Smooth muscle cell (in vitro differentiated cells): ENCODE measurements around the gene NPC1L1. TPM values are rescaled to one million over a fixed set of nuclear protein-coding genes. Genes with fewer than 3 reads are reported as not detected.
"Not testable (repeated sequence)": the region's sequence is repeated elsewhere in the genome, so short reads cannot be mapped to it uniquely, and the experiment has no call there.

Experiments used
- DNase-seq: peaks from one replicate; lab custom pipeline; 2025; ENCODE audit not compliant: unreplicated experiment; lab: John Stamatoyannopoulos, UW
- H2AFZ ChIP-seq: fragments of 200-600 bp; sonication (generic); 2 replicates; pipeline ENCODE4 v1.6.0; 2016; ENCODE audit warnings: antibody characterized with exemption, low read depth, mild to moderate bottlenecking
- H3F3A ChIP-seq: fragments of 200-600 bp; sonication (generic); 2 replicates; pipeline ENCODE4 v1.6.0; 2017; ENCODE audit warnings: antibody characterized with exemption, low read depth
- H3K27ac ChIP-seq: fragments of 200-600 bp; sonication (generic); 2 replicates; pipeline ENCODE4 v1.5.1; 2016; ENCODE audit warnings: low read depth, mild to moderate bottlenecking
- H3K27me3 ChIP-seq: fragments of 200-600 bp; sonication (generic); 2 replicates; pipeline ENCODE4 v1.6.1; 2016; ENCODE audit warnings: low read depth, mild to moderate bottlenecking
- H3K36me3 ChIP-seq: fragments of 200-600 bp; sonication (generic); 2 replicates; pipeline ENCODE4 v1.5.1; 2016; ENCODE audit warnings: low read depth
- H3K4me1 ChIP-seq: fragments of 200-600 bp; sonication (generic); 2 replicates; pipeline ENCODE4 v1.5.1; 2016; ENCODE audit warnings: low read depth
- H3K4me2 ChIP-seq: fragments of 200-600 bp; sonication (generic); 2 replicates; pipeline ENCODE4 v1.6.0; 2016; ENCODE audit warnings: mild to moderate bottlenecking
- H3K4me3 ChIP-seq: fragments of 200-600 bp; sonication (generic); 2 replicates; pipeline ENCODE4 v1.5.1; 2016; ENCODE audit warnings: mild to moderate bottlenecking
- H3K79me2 ChIP-seq: fragments of 200-600 bp; sonication (generic); 2 replicates; pipeline ENCODE4 v1.6.0; 2016; ENCODE audit warnings: low read depth, mild to moderate bottlenecking
- H3K9ac ChIP-seq: fragments of 200-600 bp; sonication (generic); 2 replicates; pipeline ENCODE4 v1.6.0; 2016; ENCODE audit warnings: low read depth
- H3K9me3 ChIP-seq: fragments of 200-600 bp; sonication (generic); replicated peaks from 2 replicates; pipeline ENCODE4 v1.5.1; 2016; ENCODE audit warnings: low read depth
- H4K20me1 ChIP-seq: fragments of 200-600 bp; sonication (generic); 2 replicates; pipeline ENCODE4 v1.6.0; 2016; ENCODE audit warnings: low read depth
- WGBS: methylation state at CpG from one replicate; pipeline ENCODE4 v1.1.7; 2016; ENCODE audit warnings: low lambda C conversion rate; 5-methylcytosine and 5-hydroxymethylcytosine counted together
- polyA plus RNA-seq: library from polyadenylated mRNA; unstranded; fragments of >200 nt; fragmentation: Nextera tagmentation; extraction: Ambion mirVana; gene quantifications from 2 replicates; pipeline ENCODE4 v1.2.1, GENCODE V29; 2016
- total RNA-seq: library from RNA; depleted of rRNA; stranded (reverse); fragments of >200 nt; gene quantifications from 2 replicates; pipeline ENCODE4 v1.2.3, GENCODE V29; 2014
- TF ChIP-seq, protein P1 (sequence below): fragments of 200-600 bp; sonication (generic); IDR thresholded peaks from 2 replicates; pipeline ENCODE4 v1.5.1; 2017; ENCODE audit warnings: borderline replicate concordance, mild to moderate bottlenecking, antibody characterized with exemption; ENCODE audit not compliant: insufficient read depth, poor library complexity, severe bottlenecking

Gene NPC1L1
- total and polyA plus RNA-seq, 2 experiments from 2014 or later, result 0.04 to 0.25 TPM

DNA sequence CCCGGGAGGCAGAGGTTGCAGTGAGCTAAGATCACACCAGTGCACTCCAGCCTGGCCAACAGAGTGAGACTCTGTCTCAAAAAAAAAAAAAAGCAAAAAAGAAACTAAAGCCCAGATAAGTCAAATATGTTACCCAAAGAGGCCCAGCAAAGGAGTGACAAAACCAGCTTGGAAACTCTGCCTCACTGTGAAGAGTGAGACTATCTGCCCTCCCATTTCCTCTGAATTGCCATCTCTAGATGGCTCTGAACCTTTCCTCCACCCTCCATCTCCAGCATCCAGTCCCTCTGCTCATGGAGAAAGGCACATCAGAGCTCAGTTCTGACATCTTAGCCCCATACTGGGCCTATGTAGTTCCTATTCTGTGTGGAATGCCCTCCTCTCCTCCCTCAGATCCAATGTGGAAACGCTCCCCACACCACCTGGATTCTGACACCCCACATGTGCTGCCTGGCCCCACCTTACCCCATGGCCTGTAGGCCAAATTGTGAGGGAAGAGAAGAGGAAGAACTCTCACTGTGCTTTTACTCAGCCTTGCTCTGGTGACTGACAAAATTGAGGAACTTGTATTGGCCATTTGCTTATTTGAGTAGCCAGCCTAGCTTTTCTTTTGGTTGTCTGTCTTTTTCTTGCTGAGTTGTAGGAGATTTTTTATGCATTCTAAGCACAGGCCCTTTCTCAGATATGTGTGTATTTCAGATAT lies 32.7 kb downstream of the NPC1L1 start:
- H3K9me3 ChIP-seq, result no peaks in the 10 kb centered on the region
- TF ChIP-seq, protein P1, sequence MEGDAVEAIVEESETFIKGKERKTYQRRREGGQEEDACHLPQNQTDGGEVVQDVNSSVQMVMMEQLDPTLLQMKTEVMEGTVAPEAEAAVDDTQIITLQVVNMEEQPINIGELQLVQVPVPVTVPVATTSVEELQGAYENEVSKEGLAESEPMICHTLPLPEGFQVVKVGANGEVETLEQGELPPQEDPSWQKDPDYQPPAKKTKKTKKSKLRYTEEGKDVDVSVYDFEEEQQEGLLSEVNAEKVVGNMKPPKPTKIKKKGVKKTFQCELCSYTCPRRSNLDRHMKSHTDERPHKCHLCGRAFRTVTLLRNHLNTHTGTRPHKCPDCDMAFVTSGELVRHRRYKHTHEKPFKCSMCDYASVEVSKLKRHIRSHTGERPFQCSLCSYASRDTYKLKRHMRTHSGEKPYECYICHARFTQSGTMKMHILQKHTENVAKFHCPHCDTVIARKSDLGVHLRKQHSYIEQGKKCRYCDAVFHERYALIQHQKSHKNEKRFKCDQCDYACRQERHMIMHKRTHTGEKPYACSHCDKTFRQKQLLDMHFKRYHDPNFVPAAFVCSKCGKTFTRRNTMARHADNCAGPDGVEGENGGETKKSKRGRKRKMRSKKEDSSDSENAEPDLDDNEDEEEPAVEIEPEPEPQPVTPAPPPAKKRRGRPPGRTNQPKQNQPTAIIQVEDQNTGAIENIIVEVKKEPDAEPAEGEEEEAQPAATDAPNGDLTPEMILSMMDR, result no peak
- no peaks in the 10 kb centered on the region for H3K36me3 ChIP-seq
- H3K4me2 ChIP-seq, result no peak overlapping the region
- no peak for DNase-seq
- no peak overlapping the region for H3K4me3 ChIP-seq
- no peaks in the 10 kb centered on the region for H3F3A ChIP-seq
- no peaks in the 10 kb centered on the region for H4K20me1 ChIP-seq
- no peak overlapping the region for H3K9ac ChIP-seq
- H3K27me3 ChIP-seq, result peaks cover under 1% of the 10 kb centered on the region
- no peak overlapping the region for H3K27ac ChIP-seq
- no peaks in the 10 kb centered on the region for H3K4me1 ChIP-seq
- H3K79me2 ChIP-seq, result no peaks in the 10 kb centered on the region
- no peak overlapping the region for H2AFZ ChIP-seq
- 66% methylated on average over 2 of the region's 2 CpGs for WGBS

DNA sequence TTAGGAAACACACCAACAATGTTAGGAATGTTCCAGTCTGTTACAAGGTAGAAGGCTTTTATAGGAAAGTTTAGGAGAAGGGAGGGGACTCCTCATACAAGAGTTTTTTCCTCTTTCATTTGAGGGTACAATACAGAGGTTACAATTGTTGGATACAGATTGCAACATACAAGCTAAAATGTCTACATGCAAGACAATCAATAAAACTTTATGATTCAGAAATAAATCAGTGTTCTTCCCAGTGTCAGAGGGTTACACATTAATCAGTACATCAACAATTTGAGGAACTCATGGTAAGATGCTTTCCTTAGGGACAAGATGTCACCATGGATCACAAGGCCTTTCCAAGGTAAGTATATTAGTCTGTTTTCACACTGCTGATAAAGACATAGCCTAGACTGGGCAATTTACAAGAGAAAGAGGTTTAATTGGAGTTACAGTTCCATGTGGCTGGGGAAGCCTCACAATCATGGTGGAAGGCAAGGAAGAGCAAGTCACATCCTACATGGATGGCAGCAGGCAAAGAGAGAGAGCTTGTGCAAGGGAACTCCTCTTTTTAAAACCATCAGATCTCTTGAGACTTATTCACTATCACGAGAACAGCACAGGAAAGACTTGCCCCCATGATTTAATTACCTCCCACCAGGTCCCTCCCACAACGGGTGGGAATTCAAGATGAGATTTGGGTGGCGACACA lies 34.4 kb downstream of the NPC1L1 start:
- not testable (repeated sequence) for H3F3A ChIP-seq, H3K36me3 ChIP-seq, H3K27ac ChIP-seq, H2AFZ ChIP-seq, H3K4me1 ChIP-seq, H3K79me2 ChIP-seq, H3K9ac ChIP-seq, H4K20me1 ChIP-seq, H3K4me3 ChIP-seq, H3K4me2 ChIP-seq, H3K9me3 ChIP-seq, DNase-seq
- 76% methylated on average over 3 of the region's 3 CpGs for WGBS
- H3K27me3 ChIP-seq, result peaks cover 11% of the 10 kb centered on the region

DNA sequence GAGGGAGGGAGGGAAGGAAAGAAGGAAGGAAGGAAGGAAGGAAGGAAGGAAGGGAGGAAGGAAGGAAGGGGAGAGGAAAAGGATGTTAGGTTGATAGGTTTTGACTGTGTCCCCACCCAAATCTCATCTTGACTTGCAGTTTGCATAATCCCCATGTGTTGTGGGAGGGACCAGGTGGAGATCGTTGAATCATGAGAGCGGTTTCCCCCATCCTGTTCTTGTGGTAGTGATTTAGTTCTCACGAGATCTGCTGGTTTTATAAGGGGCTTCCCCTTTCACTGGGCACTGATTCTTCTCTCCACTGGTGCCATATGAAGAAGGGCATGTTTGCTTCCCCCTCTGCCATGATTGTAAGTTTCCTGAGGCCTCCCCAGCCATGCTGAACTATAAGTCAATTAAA lies 35.5 kb downstream of the NPC1L1 start:
- H2AFZ ChIP-seq, result no peak overlapping the region
- no peak overlapping the region for H3K4me3 ChIP-seq
- H3K4me1 ChIP-seq, result no peaks in the 10 kb centered on the region
- DNase-seq, result no peak
- no peaks in the 10 kb centered on the region for H3K9me3 ChIP-seq
- H3K36me3 ChIP-seq, result no peaks in the 10 kb centered on the region
- H3K27ac ChIP-seq, result no peak overlapping the region
- H3K27me3 ChIP-seq, result peaks cover 11% of the 10 kb centered on the region
- H3K79me2 ChIP-seq, result no peaks in the 10 kb centered on the region
- H3K4me2 ChIP-seq, result no peak overlapping the region
- TF ChIP-seq, protein P1, result no peak
- no peaks in the 10 kb centered on the region for H3F3A ChIP-seq
- WGBS, result 82% methylated on average over 3 of the region's 3 CpGs
- H3K9ac ChIP-seq, result no peak overlapping the region
- no peaks in the 10 kb centered on the region for H4K20me1 ChIP-seq

DNA sequence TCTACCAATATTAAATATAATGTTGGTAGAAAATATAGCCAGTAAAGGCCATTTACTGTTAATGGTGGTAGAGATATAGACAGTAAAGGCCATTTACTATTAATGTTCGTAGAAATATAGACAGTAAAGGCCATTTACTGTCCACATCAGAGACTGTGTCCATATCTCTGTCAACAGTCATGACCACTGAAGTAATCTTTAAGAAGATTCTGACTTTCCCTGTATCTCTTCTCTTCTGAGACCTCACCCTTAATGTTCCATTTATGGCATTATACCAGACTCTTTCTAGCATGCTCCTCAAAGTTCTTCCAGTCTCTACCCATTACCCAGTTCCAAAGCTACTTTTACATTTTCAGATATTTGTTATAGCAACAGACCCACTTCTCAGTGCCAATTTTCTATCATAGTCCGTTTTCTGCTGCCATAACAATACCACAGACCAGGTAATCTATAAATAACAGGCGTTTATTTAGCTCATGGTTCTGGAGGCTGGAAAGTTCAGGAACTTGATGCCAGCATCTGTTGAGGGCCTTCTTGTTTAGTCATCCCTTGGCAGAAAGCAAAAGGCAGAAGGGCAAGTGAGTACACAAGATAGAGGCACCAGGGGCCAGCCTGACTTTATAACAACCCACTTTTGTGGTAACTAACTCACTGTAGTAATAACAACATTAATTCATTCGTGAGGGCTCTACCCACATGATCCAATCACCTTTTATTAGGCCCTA lies 42.7 kb downstream of the NPC1L1 start:
- Histone ChIP-seq H3K36me3 (no peaks in the 10 kb centered on the region), H3K27me3 (peaks cover 16% of the 10 kb centered on the region), H3K79me2 (no peaks in the 10 kb centered on the region), H2AFZ (no peak overlapping the region), H4K20me1 (no peaks in the 10 kb centered on the region), H3K9me3 (no peaks in the 10 kb centered on the region), H3K4me1 (no peaks in the 10 kb centered on the region), H3K27ac (no peak overlapping the region), H3K9ac (no peak overlapping the region), H3K4me2 (no peak overlapping the region), H3K4me3 (no peak overlapping the region), H3F3A (no peaks in the 10 kb centered on the region)
- no peak for DNase-seq
- TF ChIP-seq, protein P1, result no peak
- 60% methylated on average over 4 of the region's 4 CpGs for WGBS
